ENCODE measurements around the gene HOXB6.

The HOXB6 gene

DNA sequence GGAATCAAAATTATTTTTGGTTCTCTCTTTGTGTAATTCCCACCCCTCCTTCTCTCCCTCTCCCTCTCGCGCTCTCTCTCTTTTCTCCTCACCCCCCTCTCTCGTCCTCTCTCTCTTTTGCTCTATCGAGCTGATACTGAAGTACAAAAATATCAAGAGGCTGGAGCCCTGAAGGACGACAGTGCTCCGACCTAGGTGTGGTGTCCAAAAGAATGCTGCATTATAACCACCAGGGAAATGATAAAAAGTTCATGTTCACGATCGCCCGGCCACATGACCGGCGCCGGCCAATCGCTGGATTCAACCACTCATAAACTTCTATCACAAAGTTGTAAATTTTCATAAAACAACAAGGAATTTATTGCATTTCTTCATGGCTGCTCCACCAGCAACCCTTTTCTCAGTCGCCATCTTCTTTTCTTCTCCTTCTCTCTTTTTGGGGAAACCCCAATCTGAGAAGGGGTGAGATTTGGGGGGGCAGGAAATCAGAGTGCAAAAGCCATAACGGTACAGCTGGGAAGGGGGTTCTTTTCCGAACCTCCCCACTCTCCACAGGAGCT is at the start of gene HOXB6:
Gene HOXB6, minus strand, starts transcription at position 217 of the 560 bp plus-strand sequence. CDS start 6,836 bp downstream, outside the sequence.
- no peak for DNase-seq (ENCODE audit: low spot score)

DNA sequence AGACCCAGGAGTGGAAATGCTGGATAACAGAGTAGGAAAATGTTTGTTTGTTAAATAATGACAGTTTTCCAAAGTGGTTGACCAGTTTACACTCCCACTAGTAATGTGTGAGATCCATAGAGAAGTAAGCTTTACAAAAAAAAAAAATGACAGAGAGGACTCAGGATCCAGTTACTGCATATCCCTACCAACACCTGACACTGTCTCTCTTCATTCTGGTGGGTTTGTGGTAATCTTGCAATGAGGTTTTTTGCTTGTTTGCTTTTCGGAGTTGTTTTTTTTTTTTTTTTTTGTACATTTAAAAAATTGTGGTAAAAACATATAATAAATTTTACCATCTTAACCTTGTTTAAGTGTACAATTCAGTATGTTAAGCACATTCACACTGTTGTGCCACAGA is 45.0 kb upstream of the HOXB6 start:
- no peak for DNase-seq (ENCODE audit: low spot score)

DNA sequence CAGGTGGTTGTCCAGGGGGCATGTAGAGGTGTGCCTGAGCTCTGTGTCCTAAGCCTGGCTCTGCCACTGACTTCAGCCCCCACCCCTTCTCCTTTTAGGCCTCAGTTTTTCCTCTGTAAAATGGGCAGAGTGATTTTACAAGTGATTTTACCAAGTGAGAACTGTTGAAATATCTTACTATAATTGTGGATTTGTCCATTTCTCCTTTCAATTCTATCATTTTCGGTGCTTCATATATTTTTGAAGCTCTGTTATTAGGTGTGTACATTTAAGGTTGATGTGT is 43.1 kb upstream of the HOXB6 start:
- DNase-seq (ENCODE audit: low spot score), result no peak

DNA sequence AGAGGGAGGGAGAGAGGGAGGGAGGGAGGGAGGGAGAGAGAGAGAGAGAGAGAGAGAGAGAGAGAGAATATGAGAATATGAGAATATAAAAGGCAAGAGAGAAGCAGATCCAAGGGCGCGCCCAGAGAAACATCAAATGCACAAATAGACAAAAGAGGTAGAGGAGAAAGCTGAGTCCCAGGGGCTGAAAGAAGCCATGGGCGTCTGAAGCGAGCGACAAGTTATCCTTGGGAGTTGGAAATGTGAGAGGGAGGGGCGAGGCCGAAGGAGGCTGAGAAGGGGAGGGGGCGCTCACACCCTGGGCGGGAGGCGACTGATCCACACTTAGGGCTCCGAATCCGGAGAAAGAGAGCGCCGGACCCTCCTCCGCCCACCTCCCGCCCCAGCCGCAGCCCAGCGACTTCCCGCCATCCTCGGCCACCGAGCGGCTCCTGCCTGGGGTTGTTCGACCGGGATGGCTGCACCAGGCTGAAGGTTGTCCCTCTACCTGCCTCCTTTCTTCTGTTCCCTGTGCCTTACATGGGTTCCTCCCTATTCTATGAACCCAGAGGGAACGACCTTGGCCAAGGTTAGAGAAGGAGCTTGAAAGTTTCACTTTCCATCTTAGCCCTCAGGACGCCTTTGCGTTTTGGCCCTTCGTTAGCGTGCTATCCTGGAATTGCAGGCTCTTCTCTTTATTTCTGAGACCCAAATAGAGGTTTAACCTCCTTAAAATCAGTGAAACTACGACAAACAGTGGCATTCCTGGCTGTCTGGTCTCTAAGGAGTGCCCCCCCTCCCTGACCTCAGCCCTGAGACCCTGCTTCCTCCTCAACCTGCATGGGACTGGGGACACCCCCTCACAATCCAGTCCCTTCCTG is 42.5 kb upstream of the HOXB6 start:
- no peak for DNase-seq (ENCODE audit: low spot score)

DNA sequence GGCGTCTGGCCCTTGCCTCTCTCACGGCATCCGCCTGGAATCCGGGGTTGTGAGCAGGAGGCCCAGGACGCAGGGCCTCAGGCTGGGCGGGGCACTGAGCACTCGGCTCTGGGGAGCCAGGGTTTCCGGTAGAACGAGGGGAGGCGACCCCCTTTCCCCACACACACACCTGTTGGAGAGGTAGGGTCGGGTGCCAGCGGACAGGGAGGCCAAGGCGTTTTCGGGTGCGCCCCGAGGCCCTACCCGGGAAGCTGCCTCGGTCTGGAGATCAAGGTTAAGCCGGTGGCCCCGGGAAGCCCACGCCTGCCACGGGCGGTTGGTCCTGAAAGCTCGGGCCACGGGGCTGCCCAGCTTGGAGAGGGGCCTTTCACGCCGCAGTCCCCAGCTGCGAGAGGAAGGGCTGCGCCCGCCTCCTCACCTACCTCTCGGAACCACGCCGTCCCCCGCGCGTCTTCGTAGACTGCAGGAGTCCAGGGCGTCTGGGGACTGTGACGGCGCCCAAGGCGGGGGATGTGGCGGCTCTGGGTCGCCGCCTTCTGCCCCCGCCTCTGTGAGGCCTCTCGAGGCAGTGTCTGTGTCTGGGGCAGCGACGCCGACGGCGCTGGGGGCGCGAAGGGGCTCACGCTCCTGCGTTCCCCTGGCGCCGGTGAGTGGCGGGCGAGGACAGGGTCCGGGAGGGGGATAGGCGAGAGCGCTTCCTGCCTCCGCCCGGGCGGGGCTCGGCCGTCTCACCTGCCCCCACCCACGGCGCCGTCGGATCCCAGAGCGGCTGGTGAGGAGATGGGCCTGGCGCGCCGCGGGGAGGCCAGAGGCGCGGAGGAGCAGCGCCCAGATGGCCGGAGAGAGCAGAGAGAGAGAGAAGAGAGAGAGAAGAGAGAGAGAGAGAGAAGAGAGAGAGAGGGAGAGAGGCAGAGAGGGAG is 41.7 kb upstream of the HOXB6 start:
- DNase-seq (ENCODE audit: low spot score), result peak; percentile 24

DNA sequence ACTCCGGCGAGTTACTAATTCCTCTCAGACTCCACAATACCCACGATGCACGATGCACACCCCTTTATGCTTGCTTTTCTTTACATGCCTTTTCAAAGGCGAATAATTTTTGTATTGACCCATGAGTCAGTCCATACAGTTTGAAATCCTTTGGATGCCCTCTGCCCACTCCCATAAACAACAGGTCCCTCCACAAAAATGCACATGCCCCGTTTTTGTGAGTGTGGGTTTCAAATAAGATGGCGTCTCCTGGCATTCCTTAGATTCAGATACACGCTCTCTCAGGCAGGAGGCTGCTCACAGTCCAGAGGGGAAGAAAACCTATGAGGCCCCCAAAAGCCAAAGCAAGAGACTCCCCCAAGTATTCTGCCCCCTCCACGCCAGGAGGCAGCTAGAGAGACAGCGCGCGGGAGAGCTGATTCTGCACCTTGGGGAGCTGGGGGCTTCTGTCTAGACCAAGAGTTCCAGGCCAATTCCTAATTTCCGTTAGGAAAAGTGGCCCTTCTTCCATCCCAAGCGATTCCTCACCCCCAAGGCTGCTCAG is 40.9 kb upstream of the HOXB6 start:
- DNase-seq (ENCODE audit: low spot score), result no peak

DNA sequence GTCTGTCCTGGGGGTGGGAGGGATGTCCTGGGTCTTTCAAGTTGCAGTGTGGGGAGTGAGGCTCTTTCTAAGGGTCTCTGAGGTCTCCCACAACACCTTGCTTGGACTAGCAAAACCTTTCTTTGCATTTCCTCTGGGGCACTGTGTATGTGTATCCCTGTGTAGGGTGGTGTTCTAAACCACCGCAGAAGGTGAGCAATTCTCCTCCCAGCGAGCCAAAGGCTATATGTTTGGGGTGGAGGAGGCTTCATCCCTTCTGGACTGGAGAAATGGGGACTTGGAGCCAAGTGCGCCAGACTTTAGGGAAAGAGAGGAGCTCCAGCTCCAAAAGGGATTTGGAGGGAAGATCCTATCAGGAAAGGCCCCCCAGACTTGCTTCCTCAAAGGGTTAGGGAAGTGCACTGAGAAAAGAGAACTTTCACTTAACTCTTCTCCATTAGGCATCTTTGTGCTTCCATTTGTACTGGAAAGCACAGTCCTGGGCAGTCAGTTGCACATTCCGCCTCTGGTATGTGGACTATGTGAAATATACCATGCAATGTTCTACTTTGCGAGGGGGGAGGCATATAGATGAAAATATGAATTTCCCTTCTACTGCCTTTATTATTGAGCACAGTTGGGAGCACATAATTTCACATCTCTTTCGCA is 40.2 kb upstream of the HOXB6 start:
- no peak for DNase-seq (ENCODE audit: low spot score)

DNA sequence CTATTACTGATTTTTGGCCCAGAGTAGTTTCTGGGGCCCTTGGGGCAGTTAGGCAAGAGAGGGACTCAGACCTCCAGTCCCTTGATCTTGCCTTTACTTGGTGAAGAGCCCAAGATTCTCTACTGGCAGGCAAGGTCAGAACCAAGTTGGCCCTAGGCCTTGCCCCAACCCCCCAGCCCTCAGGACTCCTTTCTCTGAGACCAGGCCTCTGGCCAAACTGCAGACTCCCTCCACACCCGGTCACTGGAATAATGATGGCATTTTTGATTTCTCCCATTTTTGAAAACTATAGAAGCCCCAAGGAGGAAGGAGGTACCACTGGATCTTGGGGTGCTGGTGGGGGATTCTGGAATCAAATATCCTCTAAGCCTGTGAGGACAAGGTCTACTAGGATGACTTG is 39.4 kb upstream of the HOXB6 start:
- no peak for DNase-seq (ENCODE audit: low spot score)

DNA sequence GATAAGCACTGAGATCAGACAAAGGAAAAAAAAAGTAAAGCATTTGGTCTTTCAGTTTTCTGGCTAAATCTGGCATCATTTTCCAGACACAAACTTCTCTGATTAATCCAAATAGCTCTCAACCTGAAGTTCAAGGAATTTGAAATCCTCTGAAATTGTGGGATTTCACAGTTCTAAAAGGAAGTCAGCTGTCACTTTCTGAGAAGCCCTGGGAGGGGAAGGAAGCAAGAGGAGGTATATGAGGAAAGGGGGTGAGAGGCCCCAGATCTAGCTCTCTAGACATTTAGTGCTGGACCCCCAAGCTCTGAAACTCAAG is 38.9 kb upstream of the HOXB6 start:
- DNase-seq (ENCODE audit: low spot score), result no peak

DNA sequence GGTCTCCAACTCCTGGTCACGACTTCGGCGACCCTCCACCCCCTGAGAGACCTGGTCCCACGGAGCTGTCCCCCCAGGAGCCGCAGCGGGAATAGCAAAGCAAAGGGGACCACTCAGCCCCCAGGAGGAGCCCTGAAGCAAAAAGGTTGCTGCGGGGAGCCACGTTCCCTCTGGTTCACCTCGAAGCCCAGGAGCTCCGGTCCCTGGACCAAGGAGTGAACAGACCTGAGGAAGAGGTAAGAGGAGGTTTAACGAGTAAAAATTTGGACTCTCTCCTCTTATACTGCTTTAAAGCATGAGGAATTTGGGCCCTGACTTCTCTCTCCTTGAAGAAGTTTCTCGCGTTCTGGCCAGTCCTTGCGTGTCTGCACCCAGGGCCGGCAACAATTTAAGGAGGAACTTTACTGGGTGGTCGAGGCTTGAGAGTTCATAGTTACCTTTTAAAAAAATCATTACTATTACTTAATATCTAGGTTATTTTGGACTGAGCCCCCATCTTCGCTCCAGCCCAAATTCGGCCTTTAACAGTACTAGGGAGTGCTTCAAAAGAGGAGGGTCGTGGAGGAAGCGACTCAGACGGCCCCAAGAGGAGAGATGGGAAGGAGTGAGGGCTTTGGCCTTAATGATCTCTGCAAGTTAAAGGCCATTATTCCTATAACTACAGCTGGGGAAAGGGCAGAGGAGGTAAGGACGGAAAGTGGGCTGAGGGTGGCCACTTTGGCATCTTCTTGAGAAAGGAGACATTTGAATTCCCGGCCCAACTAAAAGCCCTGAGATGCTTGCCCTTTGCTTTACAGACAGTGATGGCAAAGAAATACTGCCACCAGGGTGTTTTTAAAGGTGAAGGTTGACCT is 38.3 kb upstream of the HOXB6 start:
- no peak for DNase-seq (ENCODE audit: low spot score)

DNA sequence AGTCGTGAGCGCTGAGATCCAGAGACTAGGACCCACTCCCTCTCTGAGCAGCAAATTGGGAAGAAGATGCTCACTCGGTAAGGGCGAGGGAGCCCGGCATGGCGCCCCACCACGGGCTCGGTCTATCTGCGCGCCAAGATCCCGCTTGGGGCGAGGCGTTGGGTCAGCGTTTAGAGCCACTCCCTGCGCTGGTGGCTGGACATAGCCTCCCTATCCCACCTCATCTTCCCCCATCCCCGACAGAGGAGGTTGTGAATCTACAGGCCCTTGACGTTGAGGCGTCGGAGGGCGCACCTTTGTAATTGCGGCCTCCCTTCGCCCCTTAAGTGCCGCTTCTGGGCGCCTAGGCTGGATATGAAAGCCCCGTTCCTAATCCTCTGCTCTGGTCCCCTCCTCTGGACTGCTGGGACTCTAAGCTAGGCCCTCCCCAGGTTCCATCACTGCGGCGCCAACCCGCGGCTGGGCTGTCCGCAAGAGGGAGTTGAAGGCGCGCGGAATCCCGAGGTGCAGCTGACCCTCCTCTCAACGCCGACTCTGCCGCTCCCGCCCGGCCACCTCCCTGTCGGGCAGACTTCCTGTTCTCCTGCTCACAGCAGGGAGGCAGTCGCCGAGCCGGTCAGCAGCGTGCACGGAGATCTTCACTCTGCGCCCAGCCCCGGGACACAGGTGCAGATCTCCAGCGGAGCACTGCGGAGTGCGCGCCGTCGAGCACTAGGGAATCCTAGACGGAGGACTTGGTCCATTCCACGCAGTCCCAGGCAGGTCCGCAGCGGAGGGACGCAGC is 37.5 kb upstream of the HOXB6 start:
- DNase-seq (ENCODE audit: low spot score), result no peak

DNA sequence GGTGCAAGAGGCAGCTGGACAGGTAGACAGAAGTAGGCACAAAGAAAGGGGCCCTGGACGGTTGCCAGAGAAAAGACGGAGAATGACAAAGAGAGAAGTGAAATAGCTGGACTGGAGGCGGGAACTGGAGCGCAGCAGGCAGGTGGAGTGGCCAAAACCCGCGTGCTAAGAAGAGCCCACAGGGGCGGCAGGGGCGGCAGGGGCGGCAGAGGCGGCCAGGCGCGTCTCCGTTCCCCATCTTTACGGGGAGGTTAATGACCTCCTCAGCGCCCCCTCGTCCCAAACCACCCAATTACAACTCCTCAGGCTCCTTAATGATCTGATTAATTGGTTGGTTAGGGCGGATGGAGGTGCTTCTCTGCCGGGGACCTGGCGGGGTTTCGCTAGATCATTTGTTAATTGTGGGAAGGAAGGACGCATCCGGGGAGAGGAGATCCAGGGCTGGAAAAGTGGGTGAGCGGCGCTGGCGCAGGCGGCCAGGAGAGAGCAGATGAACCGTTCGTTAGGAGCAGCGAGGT is 36.8 kb upstream of the HOXB6 start:
- DNase-seq (ENCODE audit: low spot score), result no peak

DNA sequence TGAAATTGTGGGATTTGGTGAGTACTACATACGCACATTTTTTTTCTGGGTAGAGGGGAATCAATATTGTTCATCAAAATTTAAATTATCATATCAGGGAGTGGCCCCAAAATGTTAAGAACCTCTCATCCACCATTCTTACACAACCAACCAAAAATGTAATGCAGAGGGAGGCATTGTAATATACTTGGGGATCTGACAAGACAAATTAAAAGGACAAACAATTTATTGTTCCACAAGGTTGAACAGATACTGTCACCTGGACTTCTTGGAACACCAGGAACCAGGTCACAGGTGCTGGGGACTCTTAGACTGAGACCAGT is 36.0 kb upstream of the HOXB6 start:
- DNase-seq (ENCODE audit: low spot score), result no peak

DNA sequence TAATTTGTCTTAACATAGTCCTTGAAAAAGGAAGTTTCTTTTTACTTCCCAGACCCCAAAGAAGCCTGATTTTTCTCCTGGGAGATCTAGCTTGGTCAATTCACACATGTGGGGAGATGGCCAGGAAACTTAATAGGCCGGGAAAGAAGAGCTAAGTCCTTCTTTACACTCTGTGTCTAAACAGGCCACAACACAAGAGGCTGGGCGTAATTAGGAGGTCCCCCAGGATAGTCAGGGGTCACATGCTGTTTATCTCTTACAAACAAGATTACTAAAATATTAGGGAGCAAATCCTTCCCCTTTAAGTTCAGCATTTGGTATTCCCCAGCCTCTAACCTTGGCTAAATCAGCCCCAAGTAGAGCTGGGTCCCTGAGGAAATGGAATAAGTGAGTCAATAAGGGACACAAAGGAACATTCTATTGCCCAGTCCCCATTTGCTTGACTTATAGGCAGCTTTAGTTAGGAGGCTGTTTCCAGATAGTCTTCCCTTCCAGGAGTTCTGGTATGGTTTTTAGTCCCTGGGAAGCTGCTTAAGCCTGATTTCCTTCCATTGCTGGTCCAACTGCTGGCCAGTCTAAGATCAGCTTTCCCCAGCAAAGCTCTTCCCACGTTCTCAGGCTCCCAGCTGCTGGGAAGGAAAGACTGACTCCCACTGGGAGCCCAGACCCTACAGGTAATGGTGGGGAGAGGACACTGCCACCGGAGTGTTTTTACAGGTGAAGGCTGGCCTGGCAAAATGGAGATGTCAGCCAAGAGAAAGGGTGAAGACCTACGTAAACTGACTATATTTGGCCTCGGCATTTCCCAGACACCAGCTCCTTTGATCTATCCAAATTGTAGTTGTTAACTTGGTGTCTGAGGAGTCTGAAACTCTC is 35.4 kb upstream of the HOXB6 start:
- no peak for DNase-seq (ENCODE audit: low spot score)

DNA sequence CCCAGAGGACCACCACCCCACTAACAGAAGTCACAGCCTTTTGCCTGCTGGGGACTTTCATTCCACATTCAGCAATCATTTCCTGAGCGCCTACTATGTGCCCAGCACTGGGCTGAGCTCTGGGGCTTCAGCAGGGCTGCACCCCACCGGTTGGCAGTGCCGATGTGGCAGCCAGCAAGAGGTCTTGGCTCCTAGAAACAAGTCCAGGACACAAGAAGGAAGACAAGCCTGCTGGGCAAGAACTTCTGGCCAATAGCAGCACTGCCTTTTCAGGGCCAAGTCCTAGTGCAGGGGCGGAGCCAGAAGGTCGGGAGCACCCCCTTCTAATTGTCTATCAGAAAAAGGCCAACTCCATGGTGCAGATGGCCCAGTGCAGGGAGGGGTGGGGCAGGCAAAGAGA is 34.4 kb upstream of the HOXB6 start:
- DNase-seq (ENCODE audit: low spot score), result no peak

DNA sequence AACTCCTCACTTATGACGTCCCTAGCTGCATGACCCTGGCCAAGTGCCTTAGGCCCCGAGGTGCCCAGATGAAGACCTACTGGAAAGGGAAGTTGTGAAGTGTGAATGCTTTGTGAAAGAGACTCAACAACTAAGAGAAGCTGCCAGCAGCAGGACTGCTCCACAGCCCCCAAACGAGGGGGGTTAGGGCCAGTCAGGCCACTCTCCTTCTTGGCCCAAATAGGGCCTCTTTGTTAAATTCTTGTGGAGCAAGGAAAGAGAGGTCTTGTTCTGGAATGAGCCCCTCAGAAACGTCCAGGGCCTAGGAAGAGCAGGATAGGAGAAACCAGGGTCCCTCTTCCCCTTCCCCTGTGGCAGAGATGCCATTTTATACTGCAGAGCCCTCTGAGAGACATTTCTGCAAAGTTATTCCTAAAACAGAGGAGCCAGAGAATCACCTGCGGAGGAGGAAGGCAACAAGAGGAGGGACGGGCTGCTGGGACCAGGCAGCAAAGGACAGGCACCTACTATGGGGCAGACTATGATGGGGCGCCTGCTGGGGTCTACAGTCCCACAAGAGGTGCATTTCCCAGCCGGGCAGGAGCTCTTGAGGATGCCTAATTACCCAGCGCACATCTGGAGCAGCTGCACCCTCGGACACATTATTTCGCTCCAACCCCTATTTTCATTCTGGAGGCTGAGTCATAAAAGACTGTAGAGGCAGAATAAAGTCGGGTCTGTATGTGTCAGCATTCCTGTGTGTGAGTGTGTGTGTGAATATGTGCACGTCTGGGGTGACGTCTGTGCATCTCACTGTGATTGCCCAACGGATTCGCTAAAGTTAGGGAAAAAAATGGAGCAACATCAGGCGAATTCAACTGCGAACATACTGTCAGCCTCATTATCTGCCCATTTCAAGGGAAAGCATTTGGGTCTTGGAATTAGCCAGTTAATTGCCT is 32.8 kb upstream of the HOXB6 start:
- no peak for DNase-seq (ENCODE audit: low spot score)

DNA sequence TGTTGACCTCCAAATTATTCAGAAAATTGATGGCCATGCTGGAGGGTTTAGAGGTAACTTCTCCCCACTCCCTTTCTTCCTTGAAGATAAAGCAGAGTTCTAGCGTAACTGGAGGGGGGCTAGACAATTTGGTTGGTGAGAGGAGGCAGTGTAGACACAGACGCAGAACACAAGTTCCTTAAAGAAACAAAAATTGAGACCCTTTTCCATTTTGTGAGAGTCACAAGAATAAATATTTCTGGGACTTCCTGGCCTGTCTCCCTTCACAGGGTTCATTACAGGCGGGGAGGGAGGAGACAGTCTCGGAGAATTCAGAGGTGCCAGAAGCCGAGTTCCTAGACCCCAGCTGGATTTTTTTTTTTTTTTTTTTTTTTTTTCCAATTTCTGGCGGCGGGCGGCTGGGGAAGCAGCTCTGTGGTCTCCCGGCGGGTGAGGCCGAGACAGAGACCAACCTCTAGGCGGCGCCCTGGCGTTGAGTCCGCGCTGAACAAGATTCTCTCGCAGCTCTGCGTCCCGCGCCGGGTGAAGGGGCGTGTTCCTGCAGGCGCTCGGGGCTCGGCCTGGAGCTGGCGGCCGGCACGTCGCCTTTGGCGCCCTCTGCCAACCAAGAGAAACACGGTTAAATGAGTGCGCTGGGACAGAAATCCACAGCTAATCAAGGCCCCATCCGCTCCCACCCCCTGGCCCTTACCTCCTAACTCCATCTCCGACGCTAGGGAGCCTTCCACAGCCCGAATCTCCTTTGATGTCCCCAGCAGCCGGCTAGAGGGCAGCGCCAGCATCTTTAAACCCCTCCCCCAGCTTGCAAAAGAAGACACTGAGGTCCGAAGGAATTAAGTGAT is 31.6 kb upstream of the HOXB6 start:
- DNase-seq (ENCODE audit: low spot score), result peak; percentile 63

All from CD4-positive, alpha-beta T cell treated with Interleukin-2 at 100 ng/mL for 4 hours (primary cell).